ENCODE data around the gene SYK.

SYK gene

GRCh38 chr9:90826326-90827020 is 24.9 kb downstream of the SYK start:
- no peak for DNase-seq

- DNase-seq = peak in 1 of 3 experiments; percentile 53
These were observed 25.7 kb downstream of the SYK start for GRCh38 chr9:90827181-90827871.

GRCh38 chr9:90830051-90830450 is 28.4 kb downstream of the SYK start:
- no peak for DNase-seq

- peak in 2 of 3 experiments; percentile 42 to 66 for DNase-seq
These were observed 29.4 kb downstream of the SYK start for GRCh38 chr9:90830977-90831376.

- no peak for DNase-seq
These were observed 30.6 kb downstream of the SYK start for GRCh38 chr9:90832261-90832660.

- no peak for DNase-seq
These were observed 33.4 kb downstream of the SYK start for GRCh38 chr9:90834828-90835595.

- DNase-seq = peak in 2 of 3 experiments; percentile 11 to 50
These were observed 34.9 kb downstream of the SYK start for GRCh38 chr9:90836411-90837080.

- DNase-seq = no peak
These were observed 36.5 kb downstream of the SYK start for GRCh38 chr9:90838098-90838497.

GRCh38 chr9:90838581-90839154 is 37.0 kb downstream of the SYK start:
- no peak for DNase-seq

GRCh38 chr9:90839183-90839728 is 37.6 kb downstream of the SYK start:
- DNase-seq = no peak

- DNase-seq = peak in 2 of 3 experiments; percentile 8 to 10
These were observed 39.1 kb downstream of the SYK start for GRCh38 chr9:90840696-90841095.

- DNase-seq = no peak
These were observed 39.6 kb downstream of the SYK start for GRCh38 chr9:90841213-90841612.

GRCh38 chr9:90841615-90842014 is 40.0 kb downstream of the SYK start:
- DNase-seq = no peak

GRCh38 chr9:90842176-90842777 is 40.7 kb downstream of the SYK start:
- no peak for DNase-seq

- DNase-seq = no peak
These were observed 41.4 kb downstream of the SYK start for GRCh38 chr9:90842996-90843395.

- DNase-seq = no peak
These were observed 41.9 kb downstream of the SYK start for GRCh38 chr9:90843525-90843924.

GRCh38 chr9:90844326-90844725 is 42.7 kb downstream of the SYK start:
- no peak for DNase-seq

- no peak for DNase-seq
These were observed 45.3 kb downstream of the SYK start for GRCh38 chr9:90846770-90847419.

- no peak for DNase-seq
These were observed 46.4 kb downstream of the SYK start for GRCh38 chr9:90847971-90848370.

GRCh38 chr9:90848866-90849265 is 47.2 kb downstream of the SYK start:
- DNase-seq = no peak

- DNase-seq = no peak
These were observed 49.8 kb downstream of the SYK start for GRCh38 chr9:90851444-90851843.

- no peak for DNase-seq
These were observed 52.3 kb downstream of the SYK start for GRCh38 chr9:90853945-90854344.

Data from NCI-H1417 (cell line).